HG02571 (cell line): ENCODE data around the gene IL17RB.
A peak's percentile ranks its signal among the peaks of the same experiment; 100 is the strongest.

ENCODE experiments used
- ATAC-seq: cut with Tn5 transposase; IDR thresholded peaks from one replicate; pipeline ENCODE4 v1.9.1; 2021; ENCODE audit warnings: mild to moderate bottlenecking, moderate library complexity; ENCODE audit not compliant: unreplicated experiment

The IL17RB gene

DNA sequence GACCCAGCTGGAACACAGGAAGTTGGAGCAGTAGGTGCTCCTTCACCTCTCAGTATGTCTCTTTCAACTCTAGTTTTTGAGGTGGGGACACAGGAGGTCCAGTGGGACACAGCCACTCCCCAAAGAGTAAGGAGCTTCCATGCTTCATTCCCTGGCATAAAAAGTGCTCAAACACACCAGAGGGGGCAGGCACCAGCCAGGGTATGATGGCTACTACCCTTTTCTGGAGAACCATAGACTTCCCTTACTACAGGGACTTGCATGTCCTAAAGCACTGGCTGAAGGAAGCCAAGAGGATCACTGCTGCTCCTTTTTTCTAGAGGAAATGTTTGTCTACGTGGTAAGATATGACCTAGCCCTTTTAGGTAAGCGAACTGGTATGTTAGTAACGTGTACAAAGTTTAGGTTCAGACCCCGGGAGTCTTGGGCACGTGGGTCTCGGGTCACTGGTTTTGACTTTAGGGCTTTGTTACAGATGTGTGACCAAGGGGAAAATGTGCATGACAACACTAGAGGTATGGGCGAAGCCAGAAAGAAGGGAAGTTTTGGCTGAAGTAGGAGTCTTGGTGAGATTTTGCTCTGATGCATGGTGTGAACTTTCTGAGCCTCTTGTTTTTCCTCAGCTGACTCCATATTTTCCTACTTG is 11.9 kb downstream of the IL17RB start:
- ATAC-seq = no peak

GRCh38 chr3:53859178-53859577 is 12.8 kb downstream of the IL17RB start:
- ATAC-seq = no peak

- no peak for ATAC-seq
Observed at GRCh38 chr3:53860196-53860595, 13.8 kb downstream of the IL17RB start.

GRCh38 chr3:53862241-53862640 is 15.9 kb downstream of the IL17RB start:
- ATAC-seq = no peak

DNA sequence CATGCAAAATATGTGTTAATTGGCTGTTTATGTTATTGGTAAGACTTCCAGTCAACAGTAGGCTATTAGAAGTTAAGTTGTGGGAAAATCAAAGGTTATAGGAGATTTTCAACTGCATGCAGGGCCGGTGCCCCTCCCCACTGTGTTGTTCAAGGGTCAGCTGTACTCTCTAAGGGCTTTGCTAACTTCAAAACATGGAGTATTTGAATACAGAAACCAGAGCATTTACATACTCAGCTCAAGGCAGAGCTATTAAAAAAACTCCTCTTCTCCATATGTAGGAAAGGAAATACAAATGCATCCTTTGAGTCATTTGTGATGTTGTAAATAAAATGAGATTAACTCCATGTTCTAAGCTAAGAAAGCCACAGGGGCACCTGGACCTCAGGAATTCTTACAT is 16.8 kb downstream of the IL17RB start:
- ATAC-seq = no peak

DNA sequence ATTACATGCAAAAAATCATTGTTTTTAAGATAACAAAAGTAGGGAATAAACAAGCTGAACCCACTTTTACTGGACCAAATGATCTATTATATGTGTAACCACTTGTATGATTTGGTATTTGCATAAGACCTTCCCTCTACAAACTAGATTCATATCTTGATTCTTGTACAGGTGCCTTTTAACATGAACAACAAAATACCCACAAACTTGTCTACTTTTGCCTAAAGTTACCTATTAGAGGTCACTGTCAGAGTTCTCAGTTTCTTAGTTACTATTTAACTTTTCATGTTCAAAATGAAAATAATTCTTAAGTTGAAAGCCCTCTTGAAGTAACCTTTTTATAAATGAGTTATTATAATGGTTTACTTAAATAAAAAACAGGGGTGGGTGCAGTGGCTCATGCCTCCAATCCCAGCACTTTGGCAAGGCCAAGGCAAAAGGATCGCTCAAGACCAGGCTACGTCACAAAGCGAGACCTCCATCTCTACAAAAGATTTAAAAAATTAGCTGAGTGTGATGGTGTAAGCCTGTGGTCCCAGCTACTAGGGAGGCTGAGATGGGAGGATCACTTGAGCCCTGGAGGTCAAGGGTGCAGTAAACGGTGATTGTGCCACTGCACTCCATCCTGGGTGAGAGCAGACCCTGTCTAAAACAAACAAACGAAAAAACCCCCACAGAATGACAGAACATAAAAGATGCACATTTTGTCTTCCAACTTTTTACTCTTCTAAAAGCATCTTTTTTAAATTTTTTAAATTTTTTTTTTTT is 19.5 kb downstream of the IL17RB start:
- ATAC-seq = no peak

DNA sequence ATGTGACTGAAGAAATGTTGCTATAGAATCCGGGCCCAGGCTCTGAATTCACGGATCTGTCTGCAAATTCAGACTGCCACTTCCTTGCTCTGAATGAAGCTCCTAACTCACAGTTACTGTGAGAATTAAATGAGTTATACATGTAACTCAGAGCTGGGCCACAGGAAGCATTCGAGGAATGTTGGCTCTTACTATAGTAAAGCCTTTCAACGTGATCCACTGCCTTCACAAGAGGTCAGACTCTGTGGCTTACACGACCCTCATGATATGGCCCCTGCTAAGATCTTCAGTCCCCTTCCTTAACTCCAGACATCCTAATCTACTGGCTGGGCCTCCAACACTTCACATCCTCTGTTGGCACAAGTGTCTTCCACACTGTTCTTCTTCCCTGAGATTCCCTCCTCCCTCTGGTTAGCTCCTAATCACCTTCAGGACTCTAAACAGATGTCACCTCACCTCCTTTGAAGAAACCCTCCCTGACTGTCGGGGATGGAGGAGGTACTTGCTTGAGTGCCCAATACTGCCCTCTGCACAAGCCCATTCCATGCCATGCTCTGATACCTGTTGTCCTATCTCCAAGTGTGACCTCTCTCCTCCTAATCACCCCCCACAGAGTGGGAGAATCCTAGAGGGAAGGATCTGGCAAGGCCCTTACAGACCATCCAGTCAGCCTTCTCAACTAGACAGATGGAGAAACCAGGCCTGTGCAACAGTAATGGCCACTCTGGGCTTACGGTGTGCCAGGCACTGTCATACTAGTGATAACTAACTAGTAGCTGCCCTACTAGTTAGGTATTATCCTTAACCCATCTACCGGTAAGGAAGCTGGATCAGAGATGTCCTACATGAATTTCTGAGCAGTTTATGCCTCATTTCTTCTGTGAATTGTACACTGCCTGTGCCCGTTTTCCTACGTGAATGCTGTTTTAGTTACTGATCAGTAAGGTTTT is 34.3 kb downstream of the IL17RB start:
- ATAC-seq = no peak

- ATAC-seq = peak; percentile 71
Observed at GRCh38 chr3:53881691-53882593, 35.6 kb downstream of the IL17RB start, which contains the start of gene ACTR8. TSS of gene ACTR8 (minus strand) at chr3:53882152. CDS start at chr3:53882101, 51 bp downstream.

DNA sequence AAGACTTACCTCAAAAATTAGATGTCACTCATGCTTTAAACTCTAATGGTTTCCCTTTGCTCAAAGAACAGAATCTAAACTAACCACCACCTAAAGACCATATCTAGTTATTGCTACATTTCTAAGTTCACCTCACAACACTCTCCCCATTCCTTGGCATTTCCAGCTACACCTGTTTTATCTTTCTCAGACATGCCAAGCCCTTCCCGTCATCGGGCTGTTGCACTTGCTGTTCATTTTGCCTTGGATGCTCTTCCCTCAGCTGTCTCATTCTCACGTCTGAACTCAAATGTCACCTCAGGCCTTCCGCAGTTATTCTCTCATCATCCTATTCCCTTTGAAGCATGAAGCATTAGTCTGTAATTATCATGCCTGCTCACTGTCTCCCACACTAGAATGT is 36.6 kb downstream of the IL17RB start:
- no peak for ATAC-seq

DNA sequence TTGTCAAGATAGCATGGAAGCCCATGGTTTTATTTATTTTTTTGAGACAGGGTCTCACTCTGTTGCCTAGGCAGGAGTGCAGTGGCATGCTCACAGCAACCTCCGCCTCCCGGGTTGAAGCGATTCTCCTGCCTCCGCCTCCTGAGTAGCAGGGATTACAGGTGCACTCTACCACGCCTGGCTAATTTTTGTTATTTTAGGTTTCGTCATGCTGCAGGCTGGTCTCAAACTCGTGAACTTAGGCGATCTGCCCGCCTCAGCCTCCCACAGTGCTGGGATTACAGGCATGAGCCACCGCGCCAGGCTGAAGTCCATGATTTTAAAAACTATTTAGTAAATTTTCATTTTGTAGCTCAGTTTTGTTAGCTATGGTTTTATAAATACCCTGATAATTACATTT is 38.3 kb downstream of the IL17RB start:
- no peak for ATAC-seq

- no peak for ATAC-seq
Observed at GRCh38 chr3:53885239-53885638, 38.9 kb downstream of the IL17RB start.

GRCh38 chr3:53887446-53887845 is 41.1 kb downstream of the IL17RB start:
- no peak for ATAC-seq

GRCh38 chr3:53888232-53888631 is 41.9 kb downstream of the IL17RB start:
- no peak for ATAC-seq

DNA sequence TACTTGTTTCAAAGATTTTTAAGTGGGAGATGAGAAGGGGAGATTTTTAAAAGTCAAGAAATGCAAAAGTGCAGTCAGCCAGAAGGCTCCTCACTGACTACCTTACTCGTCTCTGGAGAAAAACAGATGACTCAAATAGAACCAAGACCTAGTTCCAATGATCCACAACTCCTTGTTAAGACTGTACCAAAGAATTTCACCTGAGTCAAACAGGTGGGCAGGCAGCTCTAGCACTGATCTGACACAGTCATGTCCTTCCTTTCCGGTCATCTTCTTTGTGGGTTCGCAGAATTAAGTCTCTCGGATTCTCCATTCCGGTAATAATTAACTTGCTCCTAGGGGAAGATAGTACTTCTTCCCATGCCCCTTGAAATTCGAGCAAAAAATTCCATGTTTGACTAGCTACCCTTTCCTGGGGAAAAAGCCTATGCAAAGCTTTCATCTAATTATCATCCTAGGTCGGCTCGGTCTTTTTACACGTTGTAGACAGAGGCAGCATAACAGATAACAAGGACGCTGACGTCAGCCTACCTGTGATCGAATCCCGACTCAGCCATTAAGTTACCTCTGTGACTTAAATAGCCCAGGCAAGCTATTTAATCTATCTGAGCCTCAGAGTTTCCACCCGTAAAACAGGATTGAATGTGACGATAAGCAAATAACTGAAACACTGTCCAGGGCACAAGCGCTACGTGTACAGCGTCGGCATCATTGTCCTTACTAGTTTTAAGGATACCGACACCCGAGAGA is 44.5 kb downstream of the IL17RB start:
- no peak for ATAC-seq

DNA sequence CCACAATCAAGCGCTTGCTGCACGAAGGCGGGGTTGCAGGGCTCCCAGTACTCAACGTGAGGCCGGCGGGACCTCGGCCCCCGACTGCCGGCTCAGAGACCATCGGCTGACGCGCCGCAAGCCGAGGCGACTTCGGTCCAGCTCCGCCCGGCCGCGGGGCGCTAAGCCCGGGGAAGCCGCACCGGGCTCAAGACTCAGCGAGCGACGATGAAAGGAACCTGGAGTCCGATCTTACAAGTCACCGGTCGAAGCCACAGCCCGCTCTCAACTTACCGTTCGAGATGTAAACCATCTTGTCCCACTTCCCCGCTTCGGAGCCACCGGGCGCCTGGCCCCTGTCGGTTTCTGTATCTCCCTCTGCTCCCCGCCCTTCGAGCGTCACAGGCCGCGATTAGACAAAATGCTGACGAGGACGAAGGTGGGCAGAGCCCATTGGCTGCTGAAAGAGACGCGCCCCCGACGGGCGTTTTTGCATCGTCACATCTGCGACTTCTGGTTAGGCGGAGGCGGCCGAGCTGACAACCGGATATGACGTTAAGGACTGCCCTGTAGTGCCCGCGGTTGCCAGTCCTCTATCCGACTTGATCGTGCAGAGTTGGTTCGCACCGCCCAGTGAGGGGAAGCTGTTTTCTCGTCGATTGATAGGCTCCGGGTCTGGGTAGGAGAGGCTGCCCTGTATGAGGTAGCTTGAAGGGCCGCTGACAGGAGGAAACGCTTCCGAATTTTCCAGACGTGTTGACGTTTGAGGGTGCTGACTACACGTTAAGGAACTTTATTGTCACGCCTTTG is 45.3 kb downstream of the IL17RB start, which contains the start of gene SELENOK:
TSS of gene SELENOK (minus strand) at position 363 of the 789 bp plus-strand sequence.
- peak; percentile 95 for ATAC-seq

- ATAC-seq = no peak
Observed at GRCh38 chr3:53892286-53892637, 45.9 kb downstream of the IL17RB start.

DNA sequence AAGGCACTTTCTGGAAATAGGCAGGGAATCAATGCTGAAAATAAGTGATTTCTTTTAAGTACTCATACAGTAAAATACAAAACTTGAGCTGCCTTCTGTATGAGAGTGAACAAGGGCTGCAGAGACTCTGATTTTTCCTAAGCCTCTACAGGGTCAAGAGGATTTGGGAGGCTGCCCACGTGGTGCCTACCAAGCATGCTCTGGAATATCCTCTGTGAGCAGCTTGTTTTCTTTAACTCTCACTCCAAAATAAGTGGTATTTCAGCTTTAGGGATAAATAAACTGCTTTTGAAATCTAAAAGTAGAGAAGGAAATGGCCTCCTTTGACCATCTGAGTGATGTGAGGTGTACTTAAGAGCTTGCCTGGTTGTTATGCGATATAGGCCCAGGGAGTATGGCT is 53.4 kb downstream of the IL17RB start:
- no peak for ATAC-seq

- no peak for ATAC-seq
Observed at GRCh38 chr3:53900666-53901331, 54.4 kb downstream of the IL17RB start.
